ENCODE measurements around the gene NFE2L1. TPM values are rescaled to one million over a fixed set of nuclear protein-coding genes. Genes with fewer than 3 reads are reported as not detected.

Gene NFE2L1
- total and polyA plus RNA-seq, 9 of the 15 experiments (the other 6 are each of a cell fraction or from before 2014, with no cell fraction given) = 2.0 to 68.6 (median 39.7) TPM

- TF ChIP-seq ZNF274 (IDR thresholded peaks at IDR 0.05; ENCODE audit: borderline replicate concordance, low read depth, low read length) = no peak
- TF ChIP-seq NFATC3 (IDR thresholded peaks at IDR 0.05) = no peak
- no peak for TF ChIP-seq MNT (conservative IDR thresholded peaks at IDR 0.05)
- no peak for TF ChIP-seq NFYB (IDR thresholded peaks at IDR 0.05; ENCODE audit: extremely low read depth, insufficient read length)
- peak; percentile 93 for TF ChIP-seq DMBX1 (CRISPR knock-in tag; IDR thresholded peaks at IDR 0.05; ENCODE audit: borderline replicate concordance)
- no peak for TF ChIP-seq ZBTB7A (IDR thresholded peaks at IDR 0.05; ENCODE audit: borderline replicate concordance, control insufficient read depth, low read depth, low read length)
- TF ChIP-seq TRIM25 (IDR thresholded peaks at IDR 0.05; ENCODE audit: borderline replicate concordance) = no peak
- no peak for TF ChIP-seq CBFA2T2 (conservative IDR thresholded peaks at IDR 0.05)
- TF ChIP-seq SNIP1 (IDR thresholded peaks at IDR 0.05; ENCODE audit: low read depth) = no peak
- no peak; the same call in 1 of the 2 replicates for TF ChIP-seq DPF2 (IDR thresholded peaks at IDR 0.05)
- TF ChIP-seq NR2C2 (CRISPR knock-in tag; IDR thresholded peaks at IDR 0.05) = no peak
- peak; percentile 56; the same call in 1 of the 2 replicates for TF ChIP-seq NR2C2 (tag; IDR thresholded peaks at IDR 0.05)
- no peak for TF ChIP-seq NELFE (IDR thresholded peaks at IDR 0.05; ENCODE audit: insufficient read depth, insufficient read length)
- TF ChIP-seq CC2D1A (IDR thresholded peaks at IDR 0.05) = no peak
- TF ChIP-seq ZNF584 (CRISPR knock-in tag; IDR thresholded peaks at IDR 0.05; ENCODE audit: low read depth) = peak; percentile 89
- TF ChIP-seq PTRF (tag; IDR thresholded peaks at IDR 0.05) = no peak; the same call in 1 of the 2 replicates
- 0 out of 2 replicates have a peak, but pooled peaks have one; percentile 8 for TF ChIP-seq PTTG1 (tag; IDR thresholded peaks at IDR 0.05; ENCODE audit: low read depth)
- TF ChIP-seq RHOXF2B (CRISPR knock-in tag; conservative IDR thresholded peaks at IDR 0.05) = no peak
- TF ChIP-seq ZNF707 (CRISPR knock-in tag; conservative IDR thresholded peaks at IDR 0.05) = no peak
- no peak for TF ChIP-seq HNRNPLL (IDR thresholded peaks at IDR 0.05; ENCODE audit: low read depth, low read length, poor library complexity, severe bottlenecking)
- TF ChIP-seq SP1 (CRISPR knock-in tag; IDR thresholded peaks at IDR 0.05) = no peak
- TF ChIP-seq BCOR (IDR thresholded peaks at IDR 0.05) = no peak
- TF ChIP-seq ZNF696 (CRISPR knock-in tag; conservative IDR thresholded peaks at IDR 0.05) = no peak
- TF ChIP-seq SAFB (IDR thresholded peaks at IDR 0.05; ENCODE audit: borderline replicate concordance, low read depth, low read length) = no peak
- TF ChIP-seq PHF21A (IDR thresholded peaks at IDR 0.05; ENCODE audit: borderline replicate concordance, low read depth) = no peak
- TF ChIP-seq ID3 (CRISPR knock-in tag; IDR thresholded peaks at IDR 0.05) = no peak
- no peak; the same call in 1 of the 2 replicates for TF ChIP-seq ID3 (tag; IDR thresholded peaks at IDR 0.05)
- TF ChIP-seq FOXK1 (CRISPR knock-in tag; IDR thresholded peaks at IDR 0.05; ENCODE audit: borderline replicate concordance) = no peak
Measured at GRCh38 chr17:48055531-48056245, 7.5 kb downstream of the NFE2L1 start (continued).
